Ovary (tissue), 9 donors: ENCODE measurements around the gene SLC37A1. TPM values are rescaled to one million over a fixed set of nuclear protein-coding genes. Genes with fewer than 3 reads are reported as not detected.

ENCODE experiments used
- DNase-seq, 5 donors: peaks; one replicate each; pipeline ENCODE4 v3.0.0-alpha.2; 2019 to 2020
- H3K27ac ChIP-seq, 2 donors: fragments of 200-600 bp; one replicate each; pipeline versions ENCODE4 v1.5.1 to v1.8.0; 2019 to 2022
- H3K27me3 ChIP-seq: fragments of 200-600 bp; one replicate; pipeline ENCODE4 v1.8.0; 2022
- H3K36me3 ChIP-seq: fragments of 200-600 bp; sonication (generic); one replicate; pipeline ENCODE4 v1.5.1; 2019
- H3K4me1 ChIP-seq: one replicate; pipeline ENCODE4 v1.8.1; 2013; ENCODE audit warnings: mild to moderate bottlenecking, moderate library complexity; ENCODE audit not compliant: insufficient read depth
- H3K4me3 ChIP-seq: fragments of 200-600 bp; sonication (generic); one replicate; pipeline ENCODE4 v1.5.1; 2017
- H3K9me3 ChIP-seq, 2 donors: fragments of 200-600 bp in 1 of 2; sonication (generic) in 1 of 2; one replicate each; pipeline versions ENCODE4 v1.5.1 to v1.8.1; 2013 to 2019; ENCODE audit warnings: mild to moderate bottlenecking in 1 of 2, moderate library complexity in 1 of 2
- EP300 ChIP-seq: sonication (generic); formaldehyde crosslinking; IDR thresholded peaks from one replicate; pipeline ENCODE4 v1.6.1; 2017; ENCODE audit warnings: antibody characterized with exemption
- POLR2A ChIP-seq: fragments of 450-650 bp; IDR thresholded peaks from one replicate; pipeline ENCODE4 v1.6.1; 2017; ENCODE audit warnings: antibody characterized with exemption, mild to moderate bottlenecking, moderate library complexity
- WGBS, 3 donors: extraction: QIAGEN DNeasy Blood & Tissue Kit in 1 of 3; methylation state at CpG; one replicate each; pipeline versions ENCODE4 v1.1.5 to v1.1.7; 2013 to 2017; 5-methylcytosine and 5-hydroxymethylcytosine counted together
- intact Hi-C, 4 donors: fragments of 100-400 bp; cut with DNase I; formaldehyde crosslinking; loops; one replicate each; pipeline versions ENCODE4 v1.11.0 to v1.15.1; 2022 to 2023
- polyA plus RNA-seq, 2 donors: library from polyadenylated mRNA; stranded (reverse); fragments of 200-250 nt in 1 of 2; fragments of 350-450 nt in 1 of 2; fragmentation: Illumina TruSeq in 1 of 2; extraction: RNeasy Lipid Tissue Mini Kit (QIAGEN cat#74804) in 1 of 2; gene quantifications; one replicate each; pipeline ENCODE4 v1.2.3, GENCODE V29; 2013 to 2014
- total RNA-seq, 7 donors: library from RNA; depleted of rRNA in 2 of 7; stranded (reverse); fragments of >200 nt in 2 of 7; fragmentation: NEBNext Ultra II Directional in 3 of 7; extraction: Animal tissue kit (Norgen Biotek cat#: 25700) in 3 of 7; gene quantifications; one replicate each; pipeline versions ENCODE4 v1.1.0 to v1.2.4, GENCODE V29; 2016 to 2023
- TF ChIP-seq, protein P1 (sequence below), 3 donors: fragments of 450-650 bp in 2 of 3; fragments of 200-600 bp in 1 of 3; IDR thresholded peaks; one replicate each; pipeline versions ENCODE4 v1.5.1 to v1.8.0; 2016 to 2022; ENCODE audit warnings: antibody characterized with exemption in 3 of 3, mild to moderate bottlenecking in 1 of 3
- donor health status: DM: no; HTN: no; CAD: no; lungs with moderate emphysema.
- donor health status: DM: no; HTN: no; CAD: no.
- donor health status: Bipolar disorder and iron deficiency.
- donor health status: DM: yes; HTN: yes; CAD: no.
- donor health status: DM: no; HTN: no; CAD: no.
- donor health status: DM: yes; HTN: yes; CAD: no.

SLC37A1 gene
- total and polyA plus RNA-seq, 9 donors, result 5.1 to 10.0 (median 7.4) TPM

GRCh38 chr21:42616446-42616845 is 102.8 kb downstream of the SLC37A1 start:
- peaks cover 0 to 2% of the 10 kb centered on the region in 2 donors for H3K9me3 ChIP-seq
- H3K4me3 ChIP-seq, result no peak overlapping the region
- no peak overlapping the region for H3K27ac ChIP-seq
- no peak for DNase-seq
- TF ChIP-seq POLR2A, result no peak
- no peak for TF ChIP-seq EP300
- TF ChIP-seq, protein P1, sequence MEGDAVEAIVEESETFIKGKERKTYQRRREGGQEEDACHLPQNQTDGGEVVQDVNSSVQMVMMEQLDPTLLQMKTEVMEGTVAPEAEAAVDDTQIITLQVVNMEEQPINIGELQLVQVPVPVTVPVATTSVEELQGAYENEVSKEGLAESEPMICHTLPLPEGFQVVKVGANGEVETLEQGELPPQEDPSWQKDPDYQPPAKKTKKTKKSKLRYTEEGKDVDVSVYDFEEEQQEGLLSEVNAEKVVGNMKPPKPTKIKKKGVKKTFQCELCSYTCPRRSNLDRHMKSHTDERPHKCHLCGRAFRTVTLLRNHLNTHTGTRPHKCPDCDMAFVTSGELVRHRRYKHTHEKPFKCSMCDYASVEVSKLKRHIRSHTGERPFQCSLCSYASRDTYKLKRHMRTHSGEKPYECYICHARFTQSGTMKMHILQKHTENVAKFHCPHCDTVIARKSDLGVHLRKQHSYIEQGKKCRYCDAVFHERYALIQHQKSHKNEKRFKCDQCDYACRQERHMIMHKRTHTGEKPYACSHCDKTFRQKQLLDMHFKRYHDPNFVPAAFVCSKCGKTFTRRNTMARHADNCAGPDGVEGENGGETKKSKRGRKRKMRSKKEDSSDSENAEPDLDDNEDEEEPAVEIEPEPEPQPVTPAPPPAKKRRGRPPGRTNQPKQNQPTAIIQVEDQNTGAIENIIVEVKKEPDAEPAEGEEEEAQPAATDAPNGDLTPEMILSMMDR (IDR thresholded peaks at IDR 0.05), result no peak
- intact Hi-C loops, result no loop called here
- WGBS, 3 donors, result 26 to 36% (median 32%) methylated on average over 18 of the region's 18 CpGs
- no peaks in the 10 kb centered on the region for H3K4me1 ChIP-seq
- no peaks in the 10 kb centered on the region for H3K27me3 ChIP-seq
- H3K36me3 ChIP-seq, result no peaks in the 10 kb centered on the region

GRCh38 chr21:42616941-42617340 is 103.3 kb downstream of the SLC37A1 start:
- Histone ChIP-seq H3K9me3 (peaks cover 0 to 2% of the 10 kb centered on the region in 2 donors), H3K4me1 (no peaks in the 10 kb centered on the region), H3K4me3 (no peak overlapping the region), H3K36me3 (no peaks in the 10 kb centered on the region), H3K27me3 (no peaks in the 10 kb centered on the region), H3K27ac (no peak overlapping the region)
- TF ChIP-seq EP300 (no peak), POLR2A (no peak)
- TF ChIP-seq, protein P1 (IDR thresholded peaks at IDR 0.05), result no peak
- DNase-seq, result no peak
- intact Hi-C loops, result no loop called here
- 57 to 63% (median 61%) methylated on average over 12 to 21 of the region's 21 CpGs for WGBS, 3 donors

GRCh38 chr21:42617486-42617885 is 103.8 kb downstream of the SLC37A1 start:
- no peak for DNase-seq
- H3K27me3 ChIP-seq, result no peaks in the 10 kb centered on the region
- WGBS, 3 donors, result 8 to 18% (median 11%) methylated on average over 17 to 23 of the region's 23 CpGs
- no peak overlapping the region for H3K27ac ChIP-seq
- H3K4me3 ChIP-seq, result no peak overlapping the region
- intact Hi-C loops, result no loop called here
- TF ChIP-seq, protein P1 (IDR thresholded peaks at IDR 0.05), result no peak
- TF ChIP-seq POLR2A, result no peak
- TF ChIP-seq EP300, result no peak
- H3K9me3 ChIP-seq, result peaks cover 0 to 2% of the 10 kb centered on the region in 2 donors
- H3K4me1 ChIP-seq, result no peaks in the 10 kb centered on the region
- H3K36me3 ChIP-seq, result no peaks in the 10 kb centered on the region

- Histone ChIP-seq H3K4me1 (no peaks in the 10 kb centered on the region), H3K9me3 (no peaks in the 10 kb centered on the region), H3K4me3 (no peak overlapping the region), H3K27me3 (no peaks in the 10 kb centered on the region), H3K36me3 (no peaks in the 10 kb centered on the region), H3K27ac (no peak overlapping the region)
- WGBS, 3 donors, result 57 to 81% (median 66%) methylated on average over 3 of the region's 3 CpGs
- intact Hi-C loops, result no loop called here
- DNase-seq, result no peak
- TF ChIP-seq POLR2A, result no peak
- no peak for TF ChIP-seq EP300
- TF ChIP-seq, protein P1 (IDR thresholded peaks at IDR 0.05), result no peak
Observed at GRCh38 chr21:42618707-42619102, 105.1 kb downstream of the SLC37A1 start.
